ENCODE results near the gene REEP2.
A peak's percentile ranks its signal among the peaks of the same experiment; 100 is the strongest.

DNA sequence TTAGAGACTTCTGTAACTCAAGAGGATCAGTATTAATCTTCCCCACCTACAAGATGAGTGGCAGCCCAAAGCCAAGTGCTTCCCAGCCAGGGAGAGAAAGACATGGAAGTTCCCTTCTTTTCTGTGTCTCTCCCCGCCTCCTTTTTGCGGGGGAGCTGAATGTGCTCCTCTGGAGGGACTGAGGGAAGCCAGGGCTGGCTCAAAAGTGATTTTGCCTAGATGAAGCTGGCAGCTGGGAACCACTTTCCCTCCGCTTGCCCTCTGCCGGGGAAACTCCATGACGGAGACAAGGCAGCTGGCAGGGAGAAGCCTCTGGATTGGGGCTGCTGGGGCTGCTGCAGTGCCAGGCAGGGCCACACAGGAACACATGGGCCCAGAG, 50.8 kb downstream of the REEP2 start:
- TF ChIP-seq, protein P1, sequence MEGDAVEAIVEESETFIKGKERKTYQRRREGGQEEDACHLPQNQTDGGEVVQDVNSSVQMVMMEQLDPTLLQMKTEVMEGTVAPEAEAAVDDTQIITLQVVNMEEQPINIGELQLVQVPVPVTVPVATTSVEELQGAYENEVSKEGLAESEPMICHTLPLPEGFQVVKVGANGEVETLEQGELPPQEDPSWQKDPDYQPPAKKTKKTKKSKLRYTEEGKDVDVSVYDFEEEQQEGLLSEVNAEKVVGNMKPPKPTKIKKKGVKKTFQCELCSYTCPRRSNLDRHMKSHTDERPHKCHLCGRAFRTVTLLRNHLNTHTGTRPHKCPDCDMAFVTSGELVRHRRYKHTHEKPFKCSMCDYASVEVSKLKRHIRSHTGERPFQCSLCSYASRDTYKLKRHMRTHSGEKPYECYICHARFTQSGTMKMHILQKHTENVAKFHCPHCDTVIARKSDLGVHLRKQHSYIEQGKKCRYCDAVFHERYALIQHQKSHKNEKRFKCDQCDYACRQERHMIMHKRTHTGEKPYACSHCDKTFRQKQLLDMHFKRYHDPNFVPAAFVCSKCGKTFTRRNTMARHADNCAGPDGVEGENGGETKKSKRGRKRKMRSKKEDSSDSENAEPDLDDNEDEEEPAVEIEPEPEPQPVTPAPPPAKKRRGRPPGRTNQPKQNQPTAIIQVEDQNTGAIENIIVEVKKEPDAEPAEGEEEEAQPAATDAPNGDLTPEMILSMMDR (IDR thresholded peaks at IDR 0.05 in 8 of 11, conservative IDR thresholded peaks at IDR 0.05 in 3 of 11) = no peak
- TF ChIP-seq POLR2AphosphoS5 (IDR thresholded peaks at IDR 0.05) (peak in 1 of 3 donors; percentile 15), POLR2A (IDR thresholded peaks at IDR 0.05) (no peak)

Measured in spleen (tissue), 7 donors.